Measurements from ENCODE around the gene SEL1L. TPM values are rescaled to one million over a fixed set of nuclear protein-coding genes. Genes with fewer than 3 reads are reported as not detected.

SEL1L gene
- total and polyA plus RNA-seq, 4 donors, result 13.2 to 101 (median 49.2) TPM

- H3K9me3 ChIP-seq (ENCODE audit: control insufficient read depth in 4 of 4, insufficient read depth in 3 of 4, low read length in 3 of 4), result peaks cover 0 to 2% (median 0%) of the 10 kb centered on the region in 4 donors
- WGBS, 2 donors, result 50 to 60% methylated on average over 3 of the region's 3 CpGs
- peaks cover 0 to 3% (median under 1%) of the 10 kb centered on the region in 4 donors for H3K36me3 ChIP-seq (ENCODE audit: control insufficient read depth in 4 of 4, insufficient read depth in 4 of 4, low read length in 4 of 4)
- H3K27me3 ChIP-seq (ENCODE audit: control insufficient read depth in 3 of 3, insufficient read depth in 3 of 3, low read length in 2 of 3), result no peaks in the 10 kb centered on the region
- ATAC-seq (ENCODE audit: insufficient read depth, low FRiP score) (no peak), DNase-seq (no peak)
- H3K27ac ChIP-seq (ENCODE audit: low read depth in 1 of 2, low read length in 1 of 2), result peak overlapping the region in 1 of 2 donors; percentile 36
- H3K4me1 ChIP-seq (ENCODE audit: control insufficient read depth in 5 of 5, insufficient read depth in 5 of 5, low read length in 5 of 5), result peaks cover 0 to 15% (median 4%) of the 10 kb centered on the region in 5 donors
- H3K4me3 ChIP-seq, result no peak overlapping the region
- no peak for TF ChIP-seq CTCF (IDR thresholded peaks at IDR 0.05; ENCODE audit: control extremely low read depth, extremely low read depth)
- no peak overlapping the region for H3K9ac ChIP-seq (ENCODE audit: insufficient read depth in 1 of 2, low read length in 2 of 2)
These were observed 1.9 kb upstream of the SEL1L start for GRCh38 chr14:81535396-81536164.

DNA sequence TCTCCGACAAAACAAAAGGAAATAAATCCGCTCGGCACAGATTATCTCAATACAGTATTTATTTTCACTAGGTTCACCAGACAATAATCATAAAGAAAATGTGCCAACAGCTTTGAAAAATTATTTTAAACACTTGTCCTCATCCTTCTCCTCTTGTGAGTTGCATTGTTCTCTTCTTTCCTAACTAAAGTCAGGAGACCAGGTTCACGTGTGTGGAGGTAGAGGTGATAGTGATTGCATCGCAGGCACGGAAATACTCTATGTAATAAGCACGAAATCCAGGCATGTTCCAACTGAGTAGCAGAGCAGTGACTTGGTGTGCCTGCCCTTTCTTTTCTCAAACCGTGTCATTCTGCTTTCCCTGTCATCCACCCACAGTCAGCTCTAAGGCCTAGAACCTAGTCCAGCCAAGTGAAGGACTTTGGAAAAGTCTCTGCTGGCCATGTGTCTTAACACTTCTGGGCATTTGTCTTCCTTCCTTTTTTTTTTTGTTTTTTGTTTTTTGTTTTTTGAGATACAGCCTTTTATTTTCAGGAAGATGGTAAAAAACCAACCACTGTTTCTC, 939 bp upstream of the SEL1L start:
- no peak overlapping the region for H3K9ac ChIP-seq (ENCODE audit: insufficient read depth in 1 of 2, low read length in 2 of 2)
- no peak overlapping the region for H3K27ac ChIP-seq (ENCODE audit: low read depth in 1 of 2, low read length in 1 of 2)
- H3K9me3 ChIP-seq (ENCODE audit: control insufficient read depth in 4 of 4, insufficient read depth in 3 of 4, low read length in 3 of 4), result peaks cover 0 to 2% (median 0%) of the 10 kb centered on the region in 4 donors
- H3K4me3 ChIP-seq, result no peak overlapping the region
- ATAC-seq (ENCODE audit: insufficient read depth, low FRiP score) (no peak), DNase-seq (no peak)
- TF ChIP-seq CTCF (IDR thresholded peaks at IDR 0.05; ENCODE audit: control extremely low read depth, extremely low read depth), result no peak
- H3K27me3 ChIP-seq (ENCODE audit: control insufficient read depth in 3 of 3, insufficient read depth in 3 of 3, low read length in 2 of 3), result no peaks in the 10 kb centered on the region
- H3K36me3 ChIP-seq (ENCODE audit: control insufficient read depth in 4 of 4, insufficient read depth in 4 of 4, low read length in 4 of 4), result peaks cover 0 to 3% (median under 1%) of the 10 kb centered on the region in 4 donors
- H3K4me1 ChIP-seq (ENCODE audit: control insufficient read depth in 5 of 5, insufficient read depth in 5 of 5, low read length in 5 of 5), result peaks cover 0 to 15% (median 4%) of the 10 kb centered on the region in 5 donors
- 95 to 97% methylated on average over 8 of the region's 8 CpGs for WGBS, 2 donors

- H3K9ac ChIP-seq (ENCODE audit: insufficient read depth in 1 of 2, low read length in 2 of 2), result peak overlapping the region; percentile 78 to 87
- WGBS, 2 donors, result 0 to 1% methylated on average over 10 of the region's 10 CpGs
- H3K36me3 ChIP-seq (ENCODE audit: control insufficient read depth in 4 of 4, insufficient read depth in 4 of 4, low read length in 4 of 4), result peaks cover 0 to 3% (median under 1%) of the 10 kb centered on the region in 4 donors
- H3K27ac ChIP-seq (ENCODE audit: low read depth in 1 of 2, low read length in 1 of 2), result peak overlapping the region in 1 of 2 donors; percentile 63
- TF ChIP-seq CTCF (IDR thresholded peaks at IDR 0.05; ENCODE audit: control extremely low read depth, extremely low read depth), result no peak
- no peak for DNase-seq
- peak overlapping the region; percentile 68 for H3K4me3 ChIP-seq
- no peak for ATAC-seq (ENCODE audit: insufficient read depth, low FRiP score)
- H3K4me1 ChIP-seq (ENCODE audit: control insufficient read depth in 5 of 5, insufficient read depth in 5 of 5, low read length in 5 of 5), result peaks cover 0 to 15% (median 4%) of the 10 kb centered on the region in 5 donors
- H3K27me3 ChIP-seq (ENCODE audit: control insufficient read depth in 3 of 3, insufficient read depth in 3 of 3, low read length in 2 of 3), result no peaks in the 10 kb centered on the region
- H3K9me3 ChIP-seq (ENCODE audit: control insufficient read depth in 4 of 4, insufficient read depth in 3 of 4, low read length in 3 of 4), result peaks cover 0 to 2% (median 0%) of the 10 kb centered on the region in 4 donors
These were observed 479 bp downstream of the SEL1L start for GRCh38 chr14:81533212-81533535.

Measured in lung (tissue), 12 donors.